DND-41 (cell line): ENCODE measurements around the gene PCNX1.

ENCODE experiments used
- ATAC-seq: fragments of 200-7000 bp; cut with Tn5 transposase; 3 replicates; pipeline ENCODE4 v1.9.1; 2021; ENCODE audit warnings: low read depth; ENCODE audit not compliant: insufficient read depth
- DNase-seq: peaks from one replicate; pipeline ENCODE4 v3.0.0-alpha.2; 2020
- H2AFZ ChIP-seq: 2 replicates; pipeline ENCODE4 v1.6.0; 2012; ENCODE audit warnings: low read depth, low read length
- H3K27ac ChIP-seq: 2 replicates; pipeline ENCODE4 v1.5.1; 2012; ENCODE audit warnings: low read length, inconsistent platforms
- H3K27me3 ChIP-seq: fragments of 200-600 bp; sonication (generic); 2 replicates; pipeline ENCODE4 v1.6.0; 2012; ENCODE audit warnings: low read length, mild to moderate bottlenecking, inconsistent platforms; ENCODE audit not compliant: insufficient read depth, poor library complexity
- H3K36me3 ChIP-seq: 2 replicates; pipeline ENCODE4 v1.5.1; 2012; ENCODE audit warnings: low read length, inconsistent platforms; ENCODE audit not compliant: insufficient read depth
- H3K4me1 ChIP-seq: 2 replicates; pipeline ENCODE4 v1.5.1; 2012; ENCODE audit warnings: mild to moderate bottlenecking, low read length; ENCODE audit not compliant: insufficient read depth
- H3K4me2 ChIP-seq: 2 replicates; pipeline ENCODE4 v1.6.0; 2012; ENCODE audit warnings: mild to moderate bottlenecking, moderate library complexity, low read length, inconsistent platforms; ENCODE audit not compliant: insufficient read depth
- H3K4me3 ChIP-seq, 2 experiments: fragments of 200-600 bp in 1 of 2; shearing (Covaris generic) in 1 of 2; 2 replicates each; pipeline ENCODE4 v1.5.1; 2012 to 2016; ENCODE audit warnings: inconsistent platforms in 2 of 2, low read length in 2 of 2, mild to moderate bottlenecking in 2 of 2, low read depth in 1 of 2, moderate library complexity in 1 of 2
- H3K79me2 ChIP-seq: 2 replicates; pipeline ENCODE4 v1.6.0; 2012; ENCODE audit warnings: low read length, inconsistent platforms; ENCODE audit not compliant: insufficient read depth
- H3K9ac ChIP-seq: 2 replicates; pipeline ENCODE4 v1.6.0; 2012; ENCODE audit warnings: low read depth, mild to moderate bottlenecking, inconsistent platforms, low read length, moderate library complexity
- H3K9me3 ChIP-seq: 2 replicates; pipeline ENCODE4 v1.5.1; 2012; ENCODE audit warnings: low read length, moderate library complexity, mild to moderate bottlenecking, inconsistent platforms; ENCODE audit not compliant: insufficient read depth, severe bottlenecking
- H4K20me1 ChIP-seq: 2 replicates; pipeline ENCODE4 v1.6.0; 2012; ENCODE audit warnings: low read length; ENCODE audit not compliant: insufficient read depth
- CTCF ChIP-seq: IDR thresholded peaks from 2 replicates; pipeline ENCODE4 v1.5.1; 2012; ENCODE audit warnings: borderline replicate concordance, low read length, moderate library complexity, mild to moderate bottlenecking; ENCODE audit not compliant: poor library complexity, severe bottlenecking; ENCODE audit errors: extremely low read depth
- EZH2 ChIP-seq: IDR thresholded peaks from 3 replicates; pipeline ENCODE4 v1.6.1; 2012; ENCODE audit warnings: borderline replicate concordance, low read depth, mild to moderate bottlenecking, moderate library complexity, low read length, inconsistent platforms; ENCODE audit not compliant: severe bottlenecking

Gene PCNX1

GRCh38 chr14:70993931-70994330 is 86.7 kb downstream of the PCNX1 start:
- no peaks in the 10 kb centered on the region for H3K27me3 ChIP-seq
- no peak overlapping the region for H3K4me2 ChIP-seq
- DNase-seq: no peak
- peaks cover 17% of the 10 kb centered on the region for H3K4me1 ChIP-seq
- no peak for TF ChIP-seq CTCF
- TF ChIP-seq EZH2: no peak
- H2AFZ ChIP-seq: no peak overlapping the region
- ATAC-seq: no peak
- no peaks in the 10 kb centered on the region for H3K9me3 ChIP-seq
- no peak overlapping the region for H3K27ac ChIP-seq
- H3K9ac ChIP-seq: no peak overlapping the region
- H3K36me3 ChIP-seq: peaks cover 5% of the 10 kb centered on the region; the same call in 1 of the 2 replicates
- no peak overlapping the region for H3K4me3 ChIP-seq
- no peaks in the 10 kb centered on the region for H4K20me1 ChIP-seq
- H3K79me2 ChIP-seq: no peaks in the 10 kb centered on the region

GRCh38 chr14:70995211-70995610 is 88.0 kb downstream of the PCNX1 start:
- Histone ChIP-seq H3K36me3 (peaks cover 5% of the 10 kb centered on the region; the same call in 1 of the 2 replicates), H4K20me1 (no peaks in the 10 kb centered on the region), H3K79me2 (no peaks in the 10 kb centered on the region), H3K4me3 (no peak overlapping the region), H2AFZ (no peak overlapping the region), H3K4me1 (peaks cover 30% of the 10 kb centered on the region), H3K9me3 (no peaks in the 10 kb centered on the region), H3K27me3 (no peaks in the 10 kb centered on the region), H3K27ac (no peak overlapping the region), H3K9ac (no peak overlapping the region), H3K4me2 (no peak overlapping the region)
- no peak for TF ChIP-seq CTCF
- no peak for TF ChIP-seq EZH2
- no peak for ATAC-seq
- DNase-seq: no peak

GRCh38 chr14:70995671-70996070 is 88.4 kb downstream of the PCNX1 start:
- H3K4me2 ChIP-seq: no peak overlapping the region
- H3K27me3 ChIP-seq: no peaks in the 10 kb centered on the region
- no peaks in the 10 kb centered on the region for H3K9me3 ChIP-seq
- no peak overlapping the region for H2AFZ ChIP-seq
- no peak for DNase-seq
- H3K36me3 ChIP-seq: peaks cover 5% of the 10 kb centered on the region; the same call in 1 of the 2 replicates
- H3K9ac ChIP-seq: no peak overlapping the region
- H3K27ac ChIP-seq: no peak overlapping the region
- H3K4me1 ChIP-seq: peaks cover 31% of the 10 kb centered on the region
- no peak for TF ChIP-seq CTCF
- no peak for TF ChIP-seq EZH2
- H4K20me1 ChIP-seq: no peaks in the 10 kb centered on the region
- H3K4me3 ChIP-seq: no peak overlapping the region
- no peak for ATAC-seq
- H3K79me2 ChIP-seq: peaks cover under 1% of the 10 kb centered on the region; the same call in 1 of the 2 replicates

- Histone ChIP-seq H3K79me2 (peaks cover 3% of the 10 kb centered on the region; the same call in 1 of the 2 replicates), H2AFZ (no peak overlapping the region), H3K4me1 (peaks cover 31% of the 10 kb centered on the region), H3K27me3 (no peaks in the 10 kb centered on the region), H3K9me3 (no peaks in the 10 kb centered on the region), H3K4me2 (peak overlapping the region; percentile 38), H3K9ac (peak overlapping the region; percentile 1; the same call in 1 of the 2 replicates), H3K27ac (peak overlapping the region; percentile 64), H3K4me3 (no peak overlapping the region), H4K20me1 (no peaks in the 10 kb centered on the region), H3K36me3 (peaks cover 10% of the 10 kb centered on the region; the same call in 1 of the 2 replicates)
- ATAC-seq (peak; percentile 95), DNase-seq (no peak)
- TF ChIP-seq EZH2: no peak
Observed at GRCh38 chr14:70999117-70999516, 91.9 kb downstream of the PCNX1 start.
